Activated CD4-positive, alpha-beta T cell treated with anti-CD3 and anti-CD28 coated beads, Interleukin-2, amount 10 ng/mL, durations not matched to agents 24 days and 14 days (primary cell): ENCODE results near the gene KRTAP20-2. TPM values are rescaled to one million over a fixed set of nuclear protein-coding genes. Genes with fewer than 3 reads are reported as not detected.

Experiments
- DNase-seq: peaks from one replicate; pipeline ENCODE4 v3.0.0; 2022
- H3K27ac Mint-ChIP-seq: one replicate; pipeline ENCODE4 v1.8.0; 2022; ENCODE audit warnings: mild to moderate bottlenecking, mixed read lengths
- H3K27me3 Mint-ChIP-seq: one replicate; pipeline ENCODE4 v1.8.0; 2022; ENCODE audit warnings: mixed read lengths
- H3K36me3 Mint-ChIP-seq: one replicate; pipeline ENCODE4 v1.8.0; 2022; ENCODE audit warnings: low read depth, mild to moderate bottlenecking, mixed read lengths
- H3K4me1 Mint-ChIP-seq: one replicate; pipeline ENCODE4 v1.8.0; 2021; ENCODE audit warnings: mixed read lengths
- H3K4me3 Mint-ChIP-seq: one replicate; pipeline ENCODE4 v1.8.0; 2022; ENCODE audit warnings: mild to moderate bottlenecking, moderate library complexity, mixed read lengths
- H3K9me3 Mint-ChIP-seq: one replicate; pipeline ENCODE4 v1.8.0; 2021; ENCODE audit warnings: mixed read lengths
- intact Hi-C: fragments of 100-400 bp; cut with micrococcal nuclease; formaldehyde crosslinking; loops from one replicate; pipeline ENCODE4 v1.15.1; 2023
- total RNA-seq: library from RNA; stranded (reverse); gene quantifications from 2 replicates; pipeline ENCODE4 v1.2.3, GENCODE V29; 2022

Gene KRTAP20-2
- total RNA-seq, 1 donor from 2014 or later: not detected

DNA sequence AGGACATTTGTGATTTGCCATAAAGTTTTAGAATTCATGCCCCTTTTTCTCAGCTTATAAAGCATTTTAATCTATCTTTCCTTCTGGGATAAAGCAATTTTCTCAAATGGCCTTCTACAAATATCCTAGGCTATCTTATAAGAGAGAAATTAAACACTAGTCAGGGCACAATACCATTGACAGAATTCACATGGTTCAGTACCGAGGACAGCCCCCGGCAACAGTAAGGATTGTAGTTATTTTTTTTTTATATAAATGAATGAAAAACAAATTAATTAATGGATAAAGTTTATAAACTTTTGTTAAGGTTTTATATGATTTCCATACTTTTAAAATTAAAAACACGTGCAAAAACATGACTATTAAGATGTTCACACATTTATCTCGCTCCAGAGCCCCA, 6.9 kb upstream of the KRTAP20-2 start:
- no peaks in the 10 kb centered on the region for H3K4me1 Mint-ChIP-seq
- H3K4me3 Mint-ChIP-seq: no peak overlapping the region
- no peak overlapping the region for H3K27ac Mint-ChIP-seq
- intact Hi-C loops: no loop called here
- H3K9me3 Mint-ChIP-seq: no peaks in the 10 kb centered on the region
- H3K36me3 Mint-ChIP-seq: no peaks in the 10 kb centered on the region
- no peak for DNase-seq
- H3K27me3 Mint-ChIP-seq: no peaks in the 10 kb centered on the region

DNA sequence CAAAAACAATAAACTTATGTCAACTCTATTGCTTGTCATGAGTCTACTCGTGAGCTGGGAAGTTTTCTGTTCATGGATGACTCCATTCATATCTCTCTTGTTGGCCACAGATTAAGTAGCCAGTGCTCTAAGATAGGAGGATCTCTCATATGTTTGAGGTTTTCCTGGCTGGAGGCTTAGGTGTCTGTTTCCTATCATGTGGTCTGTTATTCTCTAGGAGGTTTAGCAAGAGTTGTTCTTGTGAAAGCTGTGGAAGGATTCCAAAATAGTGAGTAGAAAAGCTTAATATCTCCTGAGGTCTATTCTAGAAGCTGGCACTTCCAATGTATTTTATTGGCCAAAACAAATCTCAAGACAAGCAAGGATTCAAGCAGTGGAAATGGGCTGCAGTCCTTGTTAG, 5.8 kb upstream of the KRTAP20-2 start:
- H3K4me1 Mint-ChIP-seq: no peaks in the 10 kb centered on the region
- H3K9me3 Mint-ChIP-seq: no peaks in the 10 kb centered on the region
- H3K4me3 Mint-ChIP-seq: no peak overlapping the region
- DNase-seq: no peak
- no peak overlapping the region for H3K27ac Mint-ChIP-seq
- no peaks in the 10 kb centered on the region for H3K27me3 Mint-ChIP-seq
- intact Hi-C loops: no loop called here
- H3K36me3 Mint-ChIP-seq: no peaks in the 10 kb centered on the region

DNA sequence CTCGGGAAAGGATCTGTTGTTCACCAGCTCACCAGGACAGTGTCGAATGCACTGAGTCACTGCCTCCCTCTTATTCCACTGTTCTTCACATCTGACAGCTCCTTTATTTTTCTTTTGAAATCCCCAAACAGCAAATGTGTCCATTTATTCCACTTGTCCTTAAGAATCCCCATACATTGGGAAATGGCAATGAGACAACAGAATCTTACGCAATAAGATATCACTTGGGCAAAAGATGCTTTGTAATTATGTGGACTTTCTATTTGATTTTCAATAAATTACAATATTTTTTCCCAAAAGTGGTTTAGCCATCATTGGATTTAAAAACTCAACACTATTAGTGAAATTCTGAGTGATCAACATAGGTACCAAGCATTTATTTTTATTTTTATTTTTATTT, 3.7 kb downstream of the KRTAP20-2 start:
- DNase-seq: no peak
- Mint-ChIP-seq H3K4me1 (no peaks in the 10 kb centered on the region), H3K27ac (no peak overlapping the region), H3K4me3 (no peak overlapping the region), H3K27me3 (no peaks in the 10 kb centered on the region), H3K36me3 (no peaks in the 10 kb centered on the region), H3K9me3 (no peaks in the 10 kb centered on the region)
- intact Hi-C loops: no loop called here

DNA sequence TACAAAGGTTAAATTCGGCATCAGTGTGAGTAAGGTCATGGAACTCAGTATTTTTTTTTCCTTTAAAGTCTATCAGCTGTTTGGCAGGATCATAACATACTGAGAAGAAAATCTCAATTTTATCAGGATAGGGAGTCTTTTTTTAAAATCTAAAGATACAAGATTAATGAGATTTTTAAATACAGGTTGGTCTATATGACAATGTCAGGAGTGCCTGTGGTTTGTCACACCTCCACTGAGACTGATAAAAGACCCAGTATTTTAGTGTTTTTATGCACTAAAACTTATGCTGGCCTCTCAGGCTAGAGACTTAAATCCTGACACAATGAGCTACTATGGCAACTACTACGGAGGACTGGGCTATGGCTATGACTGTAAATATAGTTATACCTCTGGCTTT, 7.6 kb downstream of the KRTAP20-2 start, which contains the start of gene KRTAP20-3:
Gene KRTAP20-3 (plus strand): TSS at position 301 of the 400 bp plus-strand sequence.
- no peak for DNase-seq
- Mint-ChIP-seq H3K9me3 (no peaks in the 10 kb centered on the region), H3K27ac (no peak within 1 kb of the TSS), H3K27me3 (no peaks in the 10 kb centered on the region), H3K4me1 (no peaks in the 10 kb centered on the region), H3K36me3 (no peaks in the 10 kb centered on the region), H3K4me3 (no peak within 1 kb of the TSS)
- intact Hi-C loops: no loop called here

DNA sequence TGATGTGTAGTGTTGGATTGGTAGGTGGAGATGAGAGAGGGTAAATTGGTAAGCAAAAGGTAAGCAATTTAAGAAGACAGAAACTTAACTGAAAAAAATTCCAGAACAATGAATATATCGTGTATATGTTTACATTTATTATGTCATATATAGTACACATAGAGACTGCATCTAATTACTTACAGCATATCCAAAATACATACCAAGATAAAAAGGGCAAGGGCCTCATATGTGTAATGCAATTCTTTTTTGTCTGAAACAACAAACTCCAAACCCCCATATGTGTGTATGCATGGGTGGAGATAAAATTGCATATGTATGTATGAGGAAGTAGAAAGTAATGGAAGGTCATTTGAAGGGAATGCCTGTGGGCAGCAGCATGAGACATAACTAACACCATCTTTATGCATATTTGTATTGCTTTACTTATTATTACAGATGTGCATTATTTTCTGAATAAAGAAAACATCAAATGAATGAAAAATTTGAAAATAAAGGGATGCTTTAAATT, 12.0 kb downstream of the KRTAP20-2 start:
- Mint-ChIP-seq H3K27ac (no peak overlapping the region), H3K9me3 (no peaks in the 10 kb centered on the region), H3K36me3 (no peaks in the 10 kb centered on the region), H3K4me1 (no peaks in the 10 kb centered on the region), H3K27me3 (peaks cover 2% of the 10 kb centered on the region), H3K4me3 (no peak overlapping the region)
- DNase-seq: no peak
- intact Hi-C loops: no loop called here

DNA sequence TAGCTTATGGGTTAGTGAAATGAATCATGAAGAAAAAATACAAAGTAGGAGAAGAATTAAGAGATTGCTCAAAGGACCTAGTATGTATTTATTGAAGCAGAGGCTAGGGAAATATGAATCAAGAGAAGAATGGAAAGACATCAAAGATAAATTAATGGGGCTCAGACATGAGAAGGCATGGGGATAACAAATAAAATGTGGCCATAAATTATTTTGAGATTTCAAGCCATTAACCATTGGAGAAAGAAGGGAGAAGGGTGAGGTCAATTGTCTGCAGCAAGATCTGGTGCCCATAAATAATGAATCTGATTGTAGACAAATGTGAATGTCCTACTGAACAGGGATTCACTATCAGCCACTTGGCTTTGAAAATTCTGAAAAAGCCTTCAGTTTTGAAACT, 17.9 kb downstream of the KRTAP20-2 start:
- Mint-ChIP-seq H3K9me3 (peaks cover 4% of the 10 kb centered on the region), H3K4me3 (no peak overlapping the region), H3K27ac (no peak overlapping the region), H3K4me1 (no peaks in the 10 kb centered on the region), H3K36me3 (no peaks in the 10 kb centered on the region), H3K27me3 (peaks cover 2% of the 10 kb centered on the region)
- no peak for DNase-seq
- intact Hi-C loops: no loop called here

DNA sequence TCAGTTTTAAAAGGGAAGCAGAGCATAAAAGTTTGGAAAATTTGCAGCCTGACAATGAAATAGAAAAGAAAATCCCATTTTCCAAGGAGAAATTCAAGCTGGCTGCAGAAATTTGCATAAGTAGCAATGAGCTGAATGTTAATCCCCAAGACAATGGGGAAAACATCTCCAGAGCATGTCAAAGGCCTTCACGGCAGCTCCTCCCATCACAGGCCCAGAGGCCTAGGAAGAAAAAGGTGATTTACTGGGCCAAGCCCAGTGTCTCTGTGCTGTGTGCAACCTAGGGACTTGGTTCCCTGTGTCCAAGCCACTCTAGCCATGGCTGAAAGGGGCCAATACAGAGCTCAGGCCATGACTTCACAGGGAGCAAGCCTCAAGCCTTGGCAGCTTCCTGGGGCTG, 33.8 kb downstream of the KRTAP20-2 start:
- DNase-seq: no peak
- Mint-ChIP-seq H3K4me1 (no peaks in the 10 kb centered on the region), H3K36me3 (no peaks in the 10 kb centered on the region), H3K27ac (no peak overlapping the region), H3K27me3 (no peaks in the 10 kb centered on the region), H3K9me3 (peaks cover 9% of the 10 kb centered on the region), H3K4me3 (no peak overlapping the region)
- intact Hi-C loops: no loop called here

DNA sequence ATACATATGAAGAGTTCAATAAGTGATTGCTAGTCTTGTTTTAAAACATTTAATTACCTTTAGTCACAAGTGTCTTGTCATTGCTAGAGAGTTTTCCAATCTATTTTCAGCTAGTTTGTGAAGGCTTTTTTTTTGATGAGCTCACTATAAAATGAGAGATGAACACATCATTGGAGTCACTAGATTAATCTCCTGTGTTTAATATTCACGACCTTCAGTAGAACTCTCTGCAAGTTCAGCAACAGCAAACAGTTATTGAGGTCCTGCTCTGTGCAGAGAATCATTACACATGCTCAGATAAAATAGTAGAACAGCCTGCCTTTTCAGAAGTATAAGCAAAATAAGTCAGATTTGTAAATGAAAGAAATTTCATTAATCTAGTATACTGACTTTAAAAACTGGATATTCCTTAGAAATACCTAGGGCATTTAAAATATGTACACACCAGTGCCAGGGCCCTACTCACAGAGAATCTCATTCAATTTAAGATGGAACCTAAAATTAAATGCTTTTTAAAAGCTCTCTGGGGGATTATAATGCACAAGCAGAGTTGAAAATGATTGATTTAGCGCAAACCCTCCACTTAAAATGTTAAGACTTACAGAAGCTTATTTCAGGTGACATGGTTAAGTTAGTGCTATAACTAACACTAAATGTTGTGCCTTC, 38.1 kb downstream of the KRTAP20-2 start:
- Mint-ChIP-seq H3K27ac (no peak overlapping the region), H3K9me3 (peaks cover 11% of the 10 kb centered on the region), H3K27me3 (no peaks in the 10 kb centered on the region), H3K36me3 (no peaks in the 10 kb centered on the region), H3K4me3 (no peak overlapping the region), H3K4me1 (no peaks in the 10 kb centered on the region)
- intact Hi-C loops: no loop called here
- no peak for DNase-seq

DNA sequence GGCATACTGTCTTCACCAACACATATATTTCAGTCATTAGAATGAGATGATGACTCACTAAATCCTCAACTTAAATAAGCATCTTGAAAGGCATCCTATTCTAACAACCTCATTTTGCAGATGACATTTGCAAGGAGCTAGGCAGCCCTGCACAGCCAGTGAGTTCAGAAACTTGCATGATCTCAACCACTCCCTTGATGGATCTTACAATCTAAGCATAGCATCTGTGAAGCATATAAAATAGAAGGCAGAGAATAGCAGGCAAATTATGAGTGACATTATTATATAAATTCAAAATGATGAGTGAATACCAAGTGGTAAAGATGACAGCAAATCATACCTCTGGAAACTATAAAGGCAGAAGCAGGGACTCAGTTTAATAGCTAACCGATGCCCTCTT, 39.3 kb downstream of the KRTAP20-2 start:
- no peaks in the 10 kb centered on the region for H3K36me3 Mint-ChIP-seq
- intact Hi-C loops: no loop called here
- H3K27ac Mint-ChIP-seq: no peak overlapping the region
- no peak overlapping the region for H3K4me3 Mint-ChIP-seq
- H3K27me3 Mint-ChIP-seq: no peaks in the 10 kb centered on the region
- H3K4me1 Mint-ChIP-seq: no peaks in the 10 kb centered on the region
- DNase-seq: no peak
- peaks cover 11% of the 10 kb centered on the region for H3K9me3 Mint-ChIP-seq

DNA sequence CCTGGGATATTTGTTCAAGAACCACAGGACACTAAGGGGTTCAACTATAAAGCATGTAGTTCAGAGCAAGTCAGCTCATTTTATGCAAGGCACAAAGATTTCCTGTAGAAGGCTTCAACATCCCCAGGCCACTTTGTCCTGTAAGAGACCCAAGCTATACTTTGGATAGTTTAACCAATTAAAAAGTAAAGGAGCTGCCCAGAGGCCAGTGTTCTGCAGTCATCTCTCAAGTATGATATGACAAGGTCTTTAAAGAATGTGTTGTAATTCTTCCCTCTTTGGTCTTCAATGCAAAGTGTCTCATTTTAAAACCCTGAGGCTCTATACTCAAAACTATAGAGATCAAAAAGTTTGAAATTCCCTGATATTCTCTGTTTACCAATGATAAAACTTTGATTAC, 41.7 kb downstream of the KRTAP20-2 start:
- H3K36me3 Mint-ChIP-seq: no peaks in the 10 kb centered on the region
- no peak overlapping the region for H3K4me3 Mint-ChIP-seq
- H3K4me1 Mint-ChIP-seq: no peaks in the 10 kb centered on the region
- peaks cover 4% of the 10 kb centered on the region for H3K27me3 Mint-ChIP-seq
- H3K27ac Mint-ChIP-seq: no peak overlapping the region
- intact Hi-C loops: no loop called here
- no peak for DNase-seq
- peaks cover 7% of the 10 kb centered on the region for H3K9me3 Mint-ChIP-seq

DNA sequence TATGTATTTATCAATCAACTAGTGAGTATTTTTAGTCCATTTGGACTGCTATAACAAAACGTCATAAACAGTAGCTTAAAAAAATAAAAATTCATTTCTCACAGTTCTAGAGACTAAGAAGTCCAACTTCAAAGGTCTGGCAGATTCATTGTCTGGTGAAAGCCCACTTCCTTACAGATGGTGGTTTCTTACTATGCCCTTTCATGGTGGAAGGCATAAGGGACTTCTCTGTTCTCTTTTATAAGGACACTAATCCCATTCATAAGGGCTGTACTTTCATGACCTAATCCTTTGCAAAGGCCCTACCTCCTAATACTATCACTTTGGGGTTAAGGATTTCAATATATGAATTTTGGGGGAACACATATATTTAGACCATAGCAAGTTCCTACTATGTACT, 45.6 kb downstream of the KRTAP20-2 start:
- peaks cover 3% of the 10 kb centered on the region for H3K9me3 Mint-ChIP-seq
- H3K27ac Mint-ChIP-seq: no peak overlapping the region
- no peaks in the 10 kb centered on the region for H3K36me3 Mint-ChIP-seq
- H3K4me1 Mint-ChIP-seq: no peaks in the 10 kb centered on the region
- H3K27me3 Mint-ChIP-seq: peaks cover 4% of the 10 kb centered on the region
- DNase-seq: no peak
- intact Hi-C loops: no loop called here
- no peak overlapping the region for H3K4me3 Mint-ChIP-seq

DNA sequence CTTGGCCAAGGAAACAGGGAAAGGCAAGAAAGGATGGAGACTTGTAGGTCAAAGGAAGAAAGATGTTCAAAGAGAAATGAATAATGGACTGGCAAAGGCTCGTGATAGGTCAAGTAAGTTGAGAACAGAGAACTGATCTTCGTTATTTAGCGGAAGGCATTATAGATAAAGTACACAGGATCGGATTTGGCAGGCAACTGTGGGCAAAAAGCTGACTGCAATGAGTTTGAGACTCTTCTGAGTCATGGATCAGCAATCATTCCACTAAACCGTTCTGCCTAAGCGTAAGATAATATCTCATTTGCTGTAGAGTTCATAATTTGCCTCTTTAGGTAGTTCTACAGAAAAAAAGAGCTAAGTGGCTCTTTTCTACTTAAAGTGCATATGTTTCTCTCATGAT, 49.5 kb downstream of the KRTAP20-2 start:
- Mint-ChIP-seq H3K27ac (no peak overlapping the region), H3K4me3 (no peak overlapping the region), H3K27me3 (peaks cover 7% of the 10 kb centered on the region), H3K4me1 (no peaks in the 10 kb centered on the region), H3K9me3 (peaks cover 3% of the 10 kb centered on the region), H3K36me3 (no peaks in the 10 kb centered on the region)
- DNase-seq: no peak
- intact Hi-C loops: no loop called here
